EL (cell line): ENCODE results near the gene SLC6A19.

Source experiments
- DNase-seq: peaks from one replicate; pipeline ENCODE4 v3.0.0-alpha.2; 2016

SLC6A19 gene

GRCh38 chr5:1270933-1271914 is 69.8 kb downstream of the SLC6A19 start:
- DNase-seq: no peak

DNA sequence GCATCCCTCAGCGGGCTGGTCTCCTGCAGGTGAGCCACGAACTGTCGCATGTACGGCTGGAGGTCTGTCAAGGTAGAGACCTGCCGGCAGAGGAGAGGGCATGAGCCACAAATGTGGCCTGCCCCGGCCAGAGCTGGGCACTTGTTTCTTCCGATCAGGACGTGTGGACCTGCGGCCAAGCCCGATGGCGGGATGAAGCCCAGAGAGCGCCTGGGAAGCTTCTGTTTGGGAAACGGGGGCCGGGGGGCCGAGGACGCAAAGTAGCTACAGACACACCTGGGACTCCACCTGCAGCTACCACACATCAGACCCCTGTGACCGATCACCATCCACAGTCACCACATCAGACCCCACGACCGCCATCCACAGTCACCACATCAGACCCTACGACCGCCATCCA is 70.8 kb downstream of the SLC6A19 start:
- no peak for DNase-seq

GRCh38 chr5:1273745-1274144 is 72.3 kb downstream of the SLC6A19 start:
- no peak for DNase-seq

- DNase-seq: no peak
These were observed 73.1 kb downstream of the SLC6A19 start for GRCh38 chr5:1274471-1274870.
